Left hindlimb (tissue), 1 donor: ENCODE results near the gene NPR1.

Source experiments
- DNase-seq: peaks from one replicate; pipeline ENCODE4 v3.0.0-alpha.2; 2018

The NPR1 gene

DNA sequence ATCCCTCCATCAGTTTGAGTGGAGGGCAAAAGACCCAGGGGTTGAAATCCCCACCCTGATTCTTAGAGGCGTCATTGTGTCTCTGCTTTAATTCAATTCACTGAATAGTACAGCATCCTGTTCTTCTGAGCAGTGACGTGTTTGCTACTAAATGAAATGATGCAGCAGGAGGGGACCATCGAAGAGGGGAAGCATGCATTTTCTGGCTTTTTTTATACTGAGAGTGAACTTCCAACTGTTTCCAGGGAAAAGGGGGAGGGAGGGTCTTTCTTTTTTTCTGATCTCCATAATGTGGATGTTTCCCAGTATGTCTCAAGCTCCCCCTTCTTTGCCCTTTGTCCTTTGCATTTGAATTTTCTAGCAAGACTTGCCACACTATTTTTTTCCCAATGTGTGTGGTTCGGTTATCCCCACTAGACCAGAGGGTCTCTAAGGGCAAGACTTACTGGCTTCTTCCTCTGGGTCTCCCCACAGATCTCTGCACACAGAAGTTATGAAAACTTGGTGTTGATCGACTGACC lies 52.0 kb downstream of the NPR1 start:
- no peak for DNase-seq

DNA sequence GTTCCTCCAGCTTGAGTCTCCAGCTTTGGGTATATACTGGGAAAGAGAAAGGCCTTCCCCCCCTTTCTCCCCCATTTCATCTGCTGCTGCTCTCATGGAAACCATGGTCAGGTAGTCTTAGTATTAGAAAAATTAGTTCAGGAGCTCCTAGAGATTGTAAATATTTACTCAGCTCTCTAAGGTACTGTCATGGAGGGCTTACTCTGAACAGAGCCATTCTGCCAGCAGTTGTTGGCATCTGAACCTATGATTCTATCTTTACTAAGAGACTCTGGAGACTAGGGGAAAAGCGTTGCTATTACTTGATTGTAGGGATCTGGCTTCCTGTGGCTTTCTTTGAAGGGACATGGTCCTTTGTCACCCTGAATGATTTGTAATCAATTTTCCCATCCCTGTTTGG lies 55.5 kb downstream of the NPR1 start:
- no peak for DNase-seq

DNA sequence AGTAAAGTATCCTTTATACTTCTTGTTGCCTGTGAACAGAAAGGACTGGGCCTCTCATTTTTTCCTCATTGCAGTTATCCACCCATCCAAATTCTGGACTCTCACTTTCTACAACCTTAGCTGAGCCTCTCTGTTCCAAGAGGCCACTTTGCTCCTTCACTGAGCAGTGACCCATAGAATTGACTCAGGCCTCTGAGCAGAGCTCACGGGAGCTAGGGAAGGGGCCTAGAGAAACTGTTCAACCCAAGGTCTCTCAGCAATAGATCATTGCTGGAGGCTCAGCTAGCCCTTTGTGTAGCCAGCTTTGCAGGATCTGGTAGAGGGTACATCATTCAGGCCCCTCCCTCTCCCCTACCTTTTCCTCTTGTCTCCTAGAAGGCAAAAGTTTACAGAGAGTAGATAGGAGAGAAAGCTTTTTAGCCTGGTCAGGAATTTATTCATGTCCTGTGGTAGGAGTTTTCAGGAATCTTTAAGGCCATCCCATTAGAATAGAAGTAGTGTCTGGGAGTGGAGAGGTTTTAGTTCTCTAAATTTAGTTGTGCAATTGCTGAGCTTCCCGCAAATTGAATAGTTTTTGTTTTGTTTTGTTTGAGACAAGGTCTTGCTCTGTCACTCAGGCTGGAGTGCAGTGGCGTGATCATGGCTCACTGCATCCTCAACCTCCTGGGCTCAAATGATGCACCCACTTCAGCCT lies 56.1 kb downstream of the NPR1 start:
- DNase-seq = no peak

DNA sequence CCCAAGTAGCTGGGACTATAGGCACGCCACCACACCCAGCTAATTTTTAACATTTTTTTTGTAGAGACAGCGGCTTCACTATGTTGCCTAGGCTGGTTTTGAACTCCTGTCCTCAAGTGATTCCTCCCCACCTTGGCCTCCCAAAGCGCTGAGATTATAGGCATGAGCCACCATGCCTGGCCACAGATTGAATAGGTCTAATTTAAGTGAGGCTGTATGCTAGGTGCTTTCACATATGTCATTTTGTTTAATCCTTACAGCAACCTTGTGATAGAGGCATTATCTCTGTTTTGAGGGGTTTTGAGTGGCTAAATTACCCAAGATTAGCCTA lies 56.6 kb downstream of the NPR1 start:
- DNase-seq = no peak

DNA sequence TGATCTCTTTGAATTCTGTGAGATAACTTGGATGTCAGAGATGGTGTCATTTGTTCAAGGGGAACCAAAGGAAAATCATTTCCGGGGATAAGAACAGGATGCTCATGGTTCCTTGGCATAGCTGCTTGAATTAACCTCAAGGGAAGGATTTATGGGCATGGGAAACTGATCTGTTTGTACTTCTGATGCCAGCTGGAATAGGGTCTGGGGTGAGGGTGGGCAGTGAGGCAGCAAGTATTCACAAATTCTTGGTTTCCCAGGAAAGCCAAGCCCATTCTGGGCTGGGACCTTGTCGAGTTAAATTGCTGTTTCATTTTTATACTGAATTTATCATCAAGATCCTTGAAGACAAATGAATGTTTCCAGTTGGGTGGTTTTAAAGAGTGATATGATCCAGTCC lies 63.5 kb downstream of the NPR1 start:
- DNase-seq = no peak

DNA sequence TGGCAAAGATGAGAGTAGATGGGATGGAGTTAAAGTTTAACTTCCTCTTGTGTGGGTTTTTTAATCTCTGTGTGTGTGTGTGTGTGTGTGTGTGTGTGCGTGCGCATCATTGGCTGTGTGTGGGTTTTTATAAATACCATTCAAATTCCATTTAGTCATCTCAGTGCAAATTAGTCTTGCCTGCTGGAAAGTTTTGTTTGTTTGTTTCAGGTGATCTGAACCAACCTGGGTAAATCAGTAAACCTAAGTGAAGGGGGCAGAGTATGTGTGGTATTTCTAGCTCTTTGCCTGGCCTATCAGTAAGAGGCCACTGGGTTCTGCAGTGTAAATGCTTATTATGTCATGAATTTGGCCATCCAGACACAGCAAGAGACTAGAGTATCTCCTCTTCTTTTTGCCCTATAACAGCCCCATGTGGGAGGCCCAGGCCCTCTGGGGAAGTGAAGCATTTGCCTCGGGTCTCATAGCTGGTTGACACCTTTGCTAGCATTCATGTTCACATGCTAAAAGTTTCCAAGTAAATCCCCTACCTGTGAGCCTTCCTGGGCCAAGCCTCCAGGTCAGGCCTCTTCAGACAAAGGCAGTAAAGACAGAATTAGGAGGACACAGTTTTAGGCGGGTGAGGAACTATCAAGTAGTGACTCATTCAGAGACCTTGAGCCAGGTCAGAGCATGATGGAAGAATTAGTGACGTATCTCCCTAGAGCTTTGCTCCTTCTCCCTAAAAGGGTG lies 64.1 kb downstream of the NPR1 start:
- DNase-seq = no peak
